Spleen (tissue), 7 donors: ENCODE data around the gene SOWAHC.

Experiments
- CTCF ChIP-seq, 11 experiments: fragments of 200-600 bp in 7 of 11; fragments of 450-650 bp in 4 of 11; sonication (generic) in 4 of 11; IDR thresholded peaks in 8 of 11; conservative IDR thresholded peaks in 3 of 11; 1 replicate in 7 of 11; 2 replicates in 4 of 11; pipeline versions ENCODE4 v1.4.0 to v1.8.0; 2016 to 2021; ENCODE audit warnings: antibody characterized with exemption in 11 of 11, inconsistent platforms in 4 of 11, mild to moderate bottlenecking in 1 of 11
- POLR2A ChIP-seq, 3 donors: fragments of 450-650 bp; IDR thresholded peaks; one replicate each; pipeline ENCODE4 v1.5.1; 2017; ENCODE audit warnings: antibody characterized with exemption in 3 of 3, mild to moderate bottlenecking in 1 of 3
- donor health status: DM: no; HTN: no; CAD: no; lungs with moderate emphysema.
- donor health status: DM: no; HTN: no; CAD: no.
- donor health status: DM: no; HTN: no; CAD: no.

GRCh38 chr2:109601783-109602182 is 12.4 kb upstream of the SOWAHC start:
- TF ChIP-seq CTCF (IDR thresholded peaks at IDR 0.05 in 8 of 11, conservative IDR thresholded peaks at IDR 0.05 in 3 of 11), result no peak
- TF ChIP-seq POLR2A (IDR thresholded peaks at IDR 0.05), result no peak
